GM12878 (cell line): ENCODE data around the gene SMAP1. TPM values are rescaled to one million over a fixed set of nuclear protein-coding genes. Genes with fewer than 3 reads are reported as not detected.

Experiments
- ATAC-seq: fragments of 200-7000 bp; cut with Tn5 transposase; 3 replicates; pipeline ENCODE4 v1.9.1; 2020; ENCODE audit warnings: mild to moderate bottlenecking, moderate library complexity
- BruUV-seq: library from RNA; stranded (reverse); fragments of 400-500 nt; replicated peaks from 2 replicates; lab custom pipeline; 2021; lab: Mats Ljungman, UMichigan
- CTCF ChIA-PET: fragments of 300-600 bp; sonication (Branson Sonifier 250); formaldehyde crosslinking; extraction: SDS; loops from one replicate; lab custom pipeline; 2021; ENCODE audit warnings: inconsistent platforms; lab: Yijun Ruan, JAX
- POLR2A ChIA-PET: fragments of 350-600 bp; formaldehyde crosslinking; extraction: SDS; loops from one replicate; lab custom pipeline; 2021; ENCODE audit warnings: inconsistent platforms; lab: Charles Lee
- RAD21 ChIA-PET: fragments of 300-600 bp; sonication (Branson Sonifier 250); formaldehyde crosslinking; loops from one replicate; lab custom pipeline; 2023; ENCODE audit warnings: antibody characterized with exemption; ENCODE audit not compliant: unreplicated experiment; lab: Charles Lee
- SMC1A ChIA-PET: fragments of 300-600 bp; sonication (Branson Sonifier 250); formaldehyde crosslinking; loops from one replicate; lab custom pipeline; 2023; ENCODE audit not compliant: unreplicated experiment, uncharacterized antibody; lab: Charles Lee
- DNase-seq: peaks from one replicate; pipeline ENCODE4 v3.0.0-alpha.2; 2011; ENCODE audit warnings: low read depth, low spot score
- FAIRE-seq: peaks from 3 replicates; lab custom pipeline; 2011; peaks lifted over from hg19 to GRCh38; lab: Jason Lieb, UNC
- H2AFZ ChIP-seq: 2 replicates; pipeline ENCODE4 v1.6.0; 2011; ENCODE audit warnings: low read depth, low read length, control low read depth; ENCODE audit not compliant: control insufficient read depth
- H3K27ac ChIP-seq: 2 replicates; pipeline ENCODE4 v1.5.1; 2011; ENCODE audit warnings: control low read depth; ENCODE audit not compliant: control insufficient read depth, insufficient read depth
- H3K27me3 ChIP-seq, 2 experiments: replicated peaks in 1 of 2; 2 replicates each; pipeline versions ENCODE4 v1.6.0 to v1.6.1; 2011; ENCODE audit warnings: low read length in 1 of 2; ENCODE audit not compliant: control insufficient read depth in 2 of 2, insufficient read depth in 2 of 2
- H3K36me3 ChIP-seq, 2 experiments: 2 replicates each; pipeline ENCODE4 v1.5.1; 2011; ENCODE audit warnings: low read length in 1 of 2; ENCODE audit not compliant: control insufficient read depth in 2 of 2, insufficient read depth in 2 of 2
- H3K4me1 ChIP-seq: 2 replicates; pipeline ENCODE4 v1.6.1; 2011; ENCODE audit warnings: mild to moderate bottlenecking, low read length, moderate library complexity, mixed read lengths; ENCODE audit not compliant: control insufficient read depth, insufficient read depth
- H3K4me2 ChIP-seq: 2 replicates; pipeline ENCODE4 v1.6.0; 2011; ENCODE audit warnings: control low read depth; ENCODE audit not compliant: control insufficient read depth, insufficient read depth
- H3K4me3 ChIP-seq: fragments of 200-600 bp; sonication (generic); 2 replicates; pipeline ENCODE4 v1.5.1; 2016
- H3K79me2 ChIP-seq: 2 replicates; pipeline ENCODE4 v1.6.0; 2011; ENCODE audit warnings: low read length; ENCODE audit not compliant: control insufficient read depth, insufficient read depth
- H3K9ac ChIP-seq: 2 replicates; pipeline ENCODE4 v1.8.0; 2011; ENCODE audit warnings: low read length, control low read depth, mixed read lengths; ENCODE audit not compliant: control insufficient read depth, insufficient read depth
- H3K9me3 ChIP-seq: replicated peaks from 3 replicates; pipeline ENCODE4 v1.5.1; 2011; ENCODE audit warnings: mild to moderate bottlenecking, low read length; ENCODE audit not compliant: control insufficient read depth, insufficient read depth
- H4K20me1 ChIP-seq: 2 replicates; pipeline ENCODE4 v1.6.0; 2011; ENCODE audit not compliant: control insufficient read depth, insufficient read depth
- FOXK2 ChIP-seq: fragments of 450-650 bp; IDR thresholded peaks from 2 replicates; pipeline ENCODE4 v1.6.1; 2017; ENCODE audit warnings: mild to moderate bottlenecking, moderate library complexity
- LARP7 ChIP-seq: fragments of 450-650 bp; IDR thresholded peaks from 2 replicates; pipeline ENCODE4 v1.6.1; 2017; ENCODE audit warnings: mild to moderate bottlenecking
- NFIC ChIP-seq: IDR thresholded peaks from 2 replicates; pipeline ENCODE4 v1.6.1; 2012; ENCODE audit warnings: low read depth, mild to moderate bottlenecking, inconsistent platforms, low read length, moderate library complexity
- POLR2AphosphoS2 ChIP-seq: IDR thresholded peaks from 2 replicates; pipeline ENCODE4 v1.6.1; 2011; ENCODE audit warnings: low read depth, mild to moderate bottlenecking, low read length, improper control_type of control experiment, moderate library complexity
- POU2F2 ChIP-seq: IDR thresholded peaks from 3 replicates; pipeline ENCODE4 v1.6.1; 2011; ENCODE audit warnings: low read depth, mild to moderate bottlenecking, low read length, borderline replicate concordance
- RCOR1 ChIP-seq: conservative IDR thresholded peaks from 2 replicates; pipeline ENCODE4 v1.6.1; 2012; ENCODE audit warnings: low read depth, low read length, improper control_type of control experiment
- SKIL ChIP-seq: fragments of 450-650 bp; IDR thresholded peaks from 2 replicates; pipeline ENCODE4 v1.6.1; 2017; ENCODE audit warnings: mild to moderate bottlenecking, low read depth, inconsistent platforms; ENCODE audit not compliant: poor library complexity, severe bottlenecking
- WGBS: methylation state at CpG from one replicate; pipeline ENCODE4 v1.1.6; 2016; ENCODE audit warnings: low lambda C conversion rate; ENCODE audit not compliant: insufficient replicate concordance, insufficient coverage; ENCODE audit errors: missing lambda C conversion rate; 5-methylcytosine and 5-hydroxymethylcytosine counted together
- in situ Hi-C: fragments of 300-500 bp; cut with MboI; formaldehyde crosslinking; loops from 9 replicates; pipeline ENCODE4 v1.14.3; 2018; ENCODE audit warnings: mixed read lengths
- intact Hi-C: fragments of 100-400 bp; cut with micrococcal nuclease; formaldehyde crosslinking; loops from one replicate; pipeline ENCODE4 v1.14.2; 2022; ENCODE audit not compliant: unreplicated experiment
- polyA plus RNA-seq, 11 experiments: library from polyadenylated mRNA; depleted of rRNA in 4 of 11; unstranded in 6 of 11; stranded (reverse) in 5 of 11; fragments of >200 nt; fragmentation: Nextera tagmentation in 4 of 11; fragmentation: Illumina TruSeq in 1 of 11; extraction: Ambion mirVana in 4 of 11; extraction: Trizol in 1 of 11; gene quantifications; 1 replicate in 1 of 11; 2 replicates in 10 of 11; pipeline versions ENCODE4 v1.2.1 to v1.2.3, GENCODE V29; 2011 to 2016; ENCODE audit warnings: inconsistent platforms in 2 of 11, missing spikeins in 2 of 11, low read depth in 1 of 11
- total RNA-seq, 4 experiments: library from RNA; depleted of rRNA in 3 of 4; stranded (reverse); fragments of >200 nt in 3 of 4; fragmentation: Illumina TruSeq in 1 of 4; extraction: Trizol in 1 of 4; gene quantifications; 2 replicates each; pipeline versions ENCODE4 v1.2.1 to v1.2.3, GENCODE V29; 2013 to 2021
- TF ChIP-seq, protein P1 (sequence below): fragments of 450-650 bp; formaldehyde crosslinking; IDR thresholded peaks from 2 replicates; pipeline ENCODE4 v1.4.0; 2022; ENCODE audit warnings: mild to moderate bottlenecking, moderate library complexity
- TF ChIP-seq, protein P2 (sequence below): fragments of 150-350 bp; IDR thresholded peaks from 2 replicates; pipeline ENCODE4 v1.6.1; 2014; ENCODE audit warnings: mild to moderate bottlenecking, low read depth, low read length
- TF ChIP-seq, protein P3 (sequence below): fragments of 450-650 bp; IDR thresholded peaks from 2 replicates; pipeline ENCODE4 v1.6.1; 2017; ENCODE audit warnings: borderline replicate concordance

SMAP1 gene
- total and polyA plus RNA-seq, 10 of the 15 experiments (the other 5 are each of a cell fraction or from before 2014, with no cell fraction given): 13.7 to 33.9 (median 25.3) TPM

GRCh38 chr6:70672549-70672948 is 4.9 kb downstream of the SMAP1 start (continued):
- TF ChIP-seq, protein P1, sequence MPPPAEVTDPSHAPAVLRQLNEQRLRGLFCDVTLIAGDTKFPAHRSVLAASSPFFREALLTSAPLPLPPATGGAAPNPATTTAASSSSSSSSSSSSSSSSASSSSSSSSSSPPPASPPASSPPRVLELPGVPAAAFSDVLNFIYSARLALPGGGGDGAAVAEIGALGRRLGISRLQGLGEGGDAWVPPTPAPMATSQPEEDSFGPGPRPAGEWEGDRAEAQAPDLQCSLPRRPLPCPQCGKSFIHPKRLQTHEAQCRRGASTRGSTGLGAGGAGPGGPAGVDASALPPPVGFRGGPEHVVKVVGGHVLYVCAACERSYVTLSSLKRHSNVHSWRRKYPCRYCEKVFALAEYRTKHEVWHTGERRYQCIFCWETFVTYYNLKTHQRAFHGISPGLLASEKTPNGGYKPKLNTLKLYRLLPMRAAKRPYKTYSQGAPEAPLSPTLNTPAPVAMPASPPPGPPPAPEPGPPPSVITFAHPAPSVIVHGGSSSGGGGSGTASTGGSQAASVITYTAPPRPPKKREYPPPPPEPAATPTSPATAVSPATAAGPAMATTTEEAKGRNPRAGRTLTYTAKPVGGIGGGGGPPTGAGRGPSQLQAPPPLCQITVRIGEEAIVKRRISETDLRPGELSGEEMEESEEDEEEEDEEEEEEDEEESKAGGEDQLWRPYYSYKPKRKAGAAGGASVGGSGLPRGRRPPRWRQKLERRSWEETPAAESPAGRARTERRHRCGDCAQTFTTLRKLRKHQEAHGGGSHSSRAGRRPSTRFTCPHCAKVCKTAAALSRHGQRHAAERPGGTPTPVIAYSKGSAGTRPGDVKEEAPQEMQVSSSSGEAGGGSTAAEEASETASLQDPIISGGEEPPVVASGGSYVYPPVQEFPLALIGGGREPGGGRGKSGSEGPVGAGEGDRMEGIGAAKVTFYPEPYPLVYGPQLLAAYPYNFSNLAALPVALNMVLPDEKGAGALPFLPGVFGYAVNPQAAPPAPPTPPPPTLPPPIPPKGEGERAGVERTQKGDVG (CRISPR knock-in tag): no peak
- TF ChIP-seq NFIC (no peak), FOXK2 (no peak)

- DNase-seq (no peak), FAIRE-seq (no peak), ATAC-seq (peak; percentile 15)
- no peak for TF ChIP-seq SKIL
- TF ChIP-seq LARP7: no peak
- TF ChIP-seq, protein P2, sequence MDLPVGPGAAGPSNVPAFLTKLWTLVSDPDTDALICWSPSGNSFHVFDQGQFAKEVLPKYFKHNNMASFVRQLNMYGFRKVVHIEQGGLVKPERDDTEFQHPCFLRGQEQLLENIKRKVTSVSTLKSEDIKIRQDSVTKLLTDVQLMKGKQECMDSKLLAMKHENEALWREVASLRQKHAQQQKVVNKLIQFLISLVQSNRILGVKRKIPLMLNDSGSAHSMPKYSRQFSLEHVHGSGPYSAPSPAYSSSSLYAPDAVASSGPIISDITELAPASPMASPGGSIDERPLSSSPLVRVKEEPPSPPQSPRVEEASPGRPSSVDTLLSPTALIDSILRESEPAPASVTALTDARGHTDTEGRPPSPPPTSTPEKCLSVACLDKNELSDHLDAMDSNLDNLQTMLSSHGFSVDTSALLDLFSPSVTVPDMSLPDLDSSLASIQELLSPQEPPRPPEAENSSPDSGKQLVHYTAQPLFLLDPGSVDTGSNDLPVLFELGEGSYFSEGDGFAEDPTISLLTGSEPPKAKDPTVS: no peak
- no peak for TF ChIP-seq POU2F2
- TF ChIP-seq, protein P3, sequence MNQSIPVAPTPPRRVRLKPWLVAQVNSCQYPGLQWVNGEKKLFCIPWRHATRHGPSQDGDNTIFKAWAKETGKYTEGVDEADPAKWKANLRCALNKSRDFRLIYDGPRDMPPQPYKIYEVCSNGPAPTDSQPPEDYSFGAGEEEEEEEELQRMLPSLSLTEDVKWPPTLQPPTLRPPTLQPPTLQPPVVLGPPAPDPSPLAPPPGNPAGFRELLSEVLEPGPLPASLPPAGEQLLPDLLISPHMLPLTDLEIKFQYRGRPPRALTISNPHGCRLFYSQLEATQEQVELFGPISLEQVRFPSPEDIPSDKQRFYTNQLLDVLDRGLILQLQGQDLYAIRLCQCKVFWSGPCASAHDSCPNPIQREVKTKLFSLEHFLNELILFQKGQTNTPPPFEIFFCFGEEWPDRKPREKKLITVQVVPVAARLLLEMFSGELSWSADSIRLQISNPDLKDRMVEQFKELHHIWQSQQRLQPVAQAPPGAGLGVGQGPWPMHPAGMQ: no peak
- TF ChIP-seq RCOR1: no peak
- TF ChIP-seq POLR2AphosphoS2: no peak
- WGBS: 72% methylated on average over 2 of the region's 2 CpGs
- no peaks in the 10 kb centered on the region for H3K27me3 ChIP-seq
- no peaks in the 10 kb centered on the region for H3K9me3 ChIP-seq
- no peaks in the 10 kb centered on the region for H4K20me1 ChIP-seq
- SMC1A ChIA-PET: interaction anchor here (0.7 to 2.4 kb wide), 8 partner anchors 12 to 259 kb away, joined by 3 to 9 read pairs (median 4); no protein-coding TSS in a partner anchor
- H3K27ac ChIP-seq: no peak overlapping the region
- H3K9ac ChIP-seq: no peak overlapping the region
- no peak overlapping the region for H2AFZ ChIP-seq
- peaks cover 38% of the 10 kb centered on the region for H3K79me2 ChIP-seq
- in situ Hi-C loops (no loop called here), intact Hi-C loops (no loop called here)
- RAD21 ChIA-PET: interaction anchor here (0.5 to 2.4 kb wide), 3 partner anchors 11 to 32 kb away, joined by 3 to 13 read pairs (median 7); no protein-coding TSS in a partner anchor
- POLR2A ChIA-PET: interaction anchor here (0.7 to 1.8 kb wide), 5 partner anchors 16 to 260 kb away, joined by 3 to 4 read pairs (median 3); partner anchors contain the start of gene SDHAF4
- no peaks in the 10 kb centered on the region for H3K36me3 ChIP-seq
- no peaks in the 10 kb centered on the region; the same call in 1 of the 2 replicates for H3K4me1 ChIP-seq
- peak overlapping the region; percentile 54; the same call in 1 of the 2 replicates for H3K4me2 ChIP-seq
- CTCF ChIA-PET: interaction anchor here (0.7 to 2.4 kb wide), 9 partner anchors 14 to 363 kb away, joined by 3 to 23 read pairs (median 4); no protein-coding TSS in a partner anchor
- BruUV-seq: no TSS peak
- H3K4me3 ChIP-seq: no peak overlapping the region
These were observed 5.4 kb downstream of the SMAP1 start for GRCh38 chr6:70673054-70673453.
